ENCODE results near the gene PHACTR1.

DNA sequence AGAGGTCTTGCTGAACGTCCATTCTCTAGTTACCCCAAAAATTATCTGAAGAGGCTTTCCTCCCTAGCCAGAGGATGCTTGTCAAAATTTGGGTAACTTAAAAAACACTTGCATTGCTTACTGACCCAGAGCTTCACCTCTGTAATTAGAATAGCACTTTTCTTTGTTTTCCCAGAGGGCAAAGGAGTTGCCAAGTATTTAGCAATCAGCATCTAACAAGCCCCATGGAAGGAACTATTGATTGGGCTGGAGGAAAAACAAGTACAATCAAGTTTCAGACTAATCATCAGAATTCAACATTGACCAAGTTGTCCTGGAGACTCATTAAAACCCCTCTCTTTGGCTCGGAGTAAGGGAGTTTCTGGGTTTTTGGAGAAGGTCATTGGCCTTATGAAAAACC is 385.4 kb downstream of the PHACTR1 start:
- TF ChIP-seq, protein P1, sequence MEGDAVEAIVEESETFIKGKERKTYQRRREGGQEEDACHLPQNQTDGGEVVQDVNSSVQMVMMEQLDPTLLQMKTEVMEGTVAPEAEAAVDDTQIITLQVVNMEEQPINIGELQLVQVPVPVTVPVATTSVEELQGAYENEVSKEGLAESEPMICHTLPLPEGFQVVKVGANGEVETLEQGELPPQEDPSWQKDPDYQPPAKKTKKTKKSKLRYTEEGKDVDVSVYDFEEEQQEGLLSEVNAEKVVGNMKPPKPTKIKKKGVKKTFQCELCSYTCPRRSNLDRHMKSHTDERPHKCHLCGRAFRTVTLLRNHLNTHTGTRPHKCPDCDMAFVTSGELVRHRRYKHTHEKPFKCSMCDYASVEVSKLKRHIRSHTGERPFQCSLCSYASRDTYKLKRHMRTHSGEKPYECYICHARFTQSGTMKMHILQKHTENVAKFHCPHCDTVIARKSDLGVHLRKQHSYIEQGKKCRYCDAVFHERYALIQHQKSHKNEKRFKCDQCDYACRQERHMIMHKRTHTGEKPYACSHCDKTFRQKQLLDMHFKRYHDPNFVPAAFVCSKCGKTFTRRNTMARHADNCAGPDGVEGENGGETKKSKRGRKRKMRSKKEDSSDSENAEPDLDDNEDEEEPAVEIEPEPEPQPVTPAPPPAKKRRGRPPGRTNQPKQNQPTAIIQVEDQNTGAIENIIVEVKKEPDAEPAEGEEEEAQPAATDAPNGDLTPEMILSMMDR (conservative IDR thresholded peaks at IDR 0.05; ENCODE audit: low read depth, low read length) = no peak
- TF ChIP-seq EZH2 (IDR thresholded peaks at IDR 0.05; ENCODE audit: borderline replicate concordance, low read depth, low read length, poor library complexity, severe bottlenecking) = no peak
